Fibroblast of lung (primary cell): ENCODE data around the gene MAN1A2.

Experiments
- EZH2 ChIP-seq: IDR thresholded peaks from 2 replicates; pipeline ENCODE4 v1.5.1; 2012; ENCODE audit warnings: low read length, control low read depth, mild to moderate bottlenecking; ENCODE audit errors: missing control alignments
- TF ChIP-seq, protein P1 (sequence below), 2 donors: IDR thresholded peaks in 1 of 2; conservative IDR thresholded peaks in 1 of 2; 1 replicate in 1 of 2; 2 replicates in 1 of 2; pipeline ENCODE4 v1.5.1; 2011 to 2012; ENCODE audit warnings: low read length in 2 of 2, control low read depth in 1 of 2, inconsistent platforms in 1 of 2, low read depth in 1 of 2, mild to moderate bottlenecking in 1 of 2

DNA sequence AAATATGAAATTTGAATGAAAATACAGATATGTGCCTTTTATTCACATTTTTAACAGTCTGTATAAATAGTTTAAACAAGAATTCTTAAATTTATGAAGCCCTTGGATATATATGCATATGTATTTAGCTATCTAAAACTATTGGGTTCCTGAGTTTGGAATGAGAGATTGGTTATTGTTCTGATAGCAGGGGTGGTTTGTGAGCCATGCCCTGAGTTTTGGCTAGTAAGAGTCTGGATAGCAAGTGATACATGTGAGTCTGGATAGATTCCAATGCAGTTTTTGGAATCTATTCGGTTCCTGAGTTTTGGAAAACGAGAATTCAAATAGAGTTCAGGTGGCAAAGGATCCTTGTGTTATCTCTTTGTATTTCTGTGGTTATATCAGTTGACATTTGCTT lies 2.8 kb downstream of the MAN1A2 start:
- TF ChIP-seq, protein P1, sequence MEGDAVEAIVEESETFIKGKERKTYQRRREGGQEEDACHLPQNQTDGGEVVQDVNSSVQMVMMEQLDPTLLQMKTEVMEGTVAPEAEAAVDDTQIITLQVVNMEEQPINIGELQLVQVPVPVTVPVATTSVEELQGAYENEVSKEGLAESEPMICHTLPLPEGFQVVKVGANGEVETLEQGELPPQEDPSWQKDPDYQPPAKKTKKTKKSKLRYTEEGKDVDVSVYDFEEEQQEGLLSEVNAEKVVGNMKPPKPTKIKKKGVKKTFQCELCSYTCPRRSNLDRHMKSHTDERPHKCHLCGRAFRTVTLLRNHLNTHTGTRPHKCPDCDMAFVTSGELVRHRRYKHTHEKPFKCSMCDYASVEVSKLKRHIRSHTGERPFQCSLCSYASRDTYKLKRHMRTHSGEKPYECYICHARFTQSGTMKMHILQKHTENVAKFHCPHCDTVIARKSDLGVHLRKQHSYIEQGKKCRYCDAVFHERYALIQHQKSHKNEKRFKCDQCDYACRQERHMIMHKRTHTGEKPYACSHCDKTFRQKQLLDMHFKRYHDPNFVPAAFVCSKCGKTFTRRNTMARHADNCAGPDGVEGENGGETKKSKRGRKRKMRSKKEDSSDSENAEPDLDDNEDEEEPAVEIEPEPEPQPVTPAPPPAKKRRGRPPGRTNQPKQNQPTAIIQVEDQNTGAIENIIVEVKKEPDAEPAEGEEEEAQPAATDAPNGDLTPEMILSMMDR (conservative IDR thresholded peaks at IDR 0.05 in 1 of 2, IDR thresholded peaks at IDR 0.05 in 1 of 2; ENCODE audit: low read depth in 1 of 2, low read length in 2 of 2): no peak
- TF ChIP-seq EZH2: no peak
